Chondrocyte (in vitro differentiated cells): ENCODE measurements around the gene DCHS2. TPM values are rescaled to one million over a fixed set of nuclear protein-coding genes. Genes with fewer than 3 reads are reported as not detected.
A peak's percentile ranks its signal among the peaks of the same experiment; 100 is the strongest.

Experiments
- DNase-seq: peaks from one replicate; pipeline ENCODE4 v3.0.0; 2021; ENCODE audit warnings: mixed read lengths, low spot score
- H3K27ac Mint-ChIP-seq: one replicate; pipeline ENCODE4 v1.8.0; 2021; ENCODE audit warnings: mild to moderate bottlenecking, moderate library complexity, mixed read lengths; ENCODE audit not compliant: unreplicated experiment
- H3K27me3 Mint-ChIP-seq: 2 replicates; pipeline ENCODE4 v1.8.0; 2021; ENCODE audit warnings: low read depth, mixed read lengths
- H3K36me3 Mint-ChIP-seq: 2 replicates; pipeline ENCODE4 v1.8.0; 2021; ENCODE audit warnings: low read depth, mixed read lengths
- H3K4me1 Mint-ChIP-seq: 2 replicates; pipeline ENCODE4 v1.8.0; 2021; ENCODE audit warnings: low read depth, mild to moderate bottlenecking, mixed read lengths
- H3K4me3 Mint-ChIP-seq: one replicate; pipeline ENCODE4 v1.8.0; 2021; ENCODE audit warnings: mild to moderate bottlenecking, moderate library complexity, mixed read lengths; ENCODE audit not compliant: unreplicated experiment
- H3K9me3 Mint-ChIP-seq: 2 replicates; pipeline ENCODE4 v1.8.0; 2021; ENCODE audit warnings: low read depth, mixed read lengths
- total RNA-seq: library from RNA; stranded (reverse); gene quantifications from 3 replicates; pipeline ENCODE4 v1.2.1, GENCODE V29; 2021
- TF ChIP-seq, protein P1 (sequence below): fragments of 200-600 bp; sonication (generic); IDR thresholded peaks from 2 replicates; pipeline ENCODE4 v1.5.0; 2021; ENCODE audit warnings: antibody characterized with exemption, mild to moderate bottlenecking, moderate library complexity

DCHS2 gene
- total RNA-seq, 1 donor from 2014 or later: not detected

DNA sequence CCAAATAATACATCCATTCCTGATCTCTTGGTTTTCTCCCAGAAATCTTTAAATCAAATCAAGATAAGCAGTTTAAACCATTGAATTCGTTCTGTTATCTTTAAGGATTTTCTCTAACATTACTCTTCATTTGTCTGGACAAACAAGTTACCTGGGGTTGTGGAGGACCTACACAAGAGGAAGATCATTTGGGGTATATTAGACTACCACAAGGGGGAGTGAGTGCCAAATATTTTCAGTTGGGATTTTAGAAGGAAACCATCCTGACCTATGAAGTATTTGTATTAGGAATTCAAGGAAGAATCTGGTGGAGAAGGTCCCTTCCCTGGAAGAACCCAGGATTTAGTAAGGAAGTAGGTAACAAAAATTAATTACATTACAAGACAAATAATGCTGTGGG lies 12.0 kb upstream of the DCHS2 start:
- Mint-ChIP-seq H3K27ac (no peak overlapping the region), H3K9me3 (no peaks in the 10 kb centered on the region), H3K4me1 (no peaks in the 10 kb centered on the region), H3K27me3 (peaks cover 74% of the 10 kb centered on the region), H3K36me3 (peaks cover 2% of the 10 kb centered on the region), H3K4me3 (no peak overlapping the region)
- TF ChIP-seq, protein P1, sequence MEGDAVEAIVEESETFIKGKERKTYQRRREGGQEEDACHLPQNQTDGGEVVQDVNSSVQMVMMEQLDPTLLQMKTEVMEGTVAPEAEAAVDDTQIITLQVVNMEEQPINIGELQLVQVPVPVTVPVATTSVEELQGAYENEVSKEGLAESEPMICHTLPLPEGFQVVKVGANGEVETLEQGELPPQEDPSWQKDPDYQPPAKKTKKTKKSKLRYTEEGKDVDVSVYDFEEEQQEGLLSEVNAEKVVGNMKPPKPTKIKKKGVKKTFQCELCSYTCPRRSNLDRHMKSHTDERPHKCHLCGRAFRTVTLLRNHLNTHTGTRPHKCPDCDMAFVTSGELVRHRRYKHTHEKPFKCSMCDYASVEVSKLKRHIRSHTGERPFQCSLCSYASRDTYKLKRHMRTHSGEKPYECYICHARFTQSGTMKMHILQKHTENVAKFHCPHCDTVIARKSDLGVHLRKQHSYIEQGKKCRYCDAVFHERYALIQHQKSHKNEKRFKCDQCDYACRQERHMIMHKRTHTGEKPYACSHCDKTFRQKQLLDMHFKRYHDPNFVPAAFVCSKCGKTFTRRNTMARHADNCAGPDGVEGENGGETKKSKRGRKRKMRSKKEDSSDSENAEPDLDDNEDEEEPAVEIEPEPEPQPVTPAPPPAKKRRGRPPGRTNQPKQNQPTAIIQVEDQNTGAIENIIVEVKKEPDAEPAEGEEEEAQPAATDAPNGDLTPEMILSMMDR: peak; percentile 71
- no peak for DNase-seq

DNA sequence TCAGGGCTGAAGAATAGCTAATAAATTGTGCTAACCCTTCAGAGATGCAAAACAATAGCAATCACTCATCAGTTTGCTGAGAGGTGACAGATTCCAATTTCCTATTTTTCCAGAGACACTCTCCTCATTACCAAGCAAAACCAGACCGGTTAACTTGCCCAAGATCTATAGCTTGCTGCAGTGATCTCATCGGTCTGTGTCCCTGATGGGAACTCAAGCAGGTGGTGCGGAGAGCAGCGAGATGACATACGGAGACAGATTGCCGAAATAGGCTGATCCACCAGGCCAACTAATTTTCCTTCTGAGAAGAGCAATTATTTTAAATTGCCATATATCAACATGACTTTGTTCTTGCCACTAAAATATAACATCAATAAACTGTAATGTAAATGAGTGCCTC lies 10.5 kb upstream of the DCHS2 start:
- Mint-ChIP-seq H3K27me3 (peaks cover 69% of the 10 kb centered on the region), H3K36me3 (peaks cover 2% of the 10 kb centered on the region), H3K9me3 (no peaks in the 10 kb centered on the region), H3K4me1 (no peaks in the 10 kb centered on the region), H3K27ac (no peak overlapping the region), H3K4me3 (no peak overlapping the region)
- TF ChIP-seq, protein P1: no peak
- no peak for DNase-seq

DNA sequence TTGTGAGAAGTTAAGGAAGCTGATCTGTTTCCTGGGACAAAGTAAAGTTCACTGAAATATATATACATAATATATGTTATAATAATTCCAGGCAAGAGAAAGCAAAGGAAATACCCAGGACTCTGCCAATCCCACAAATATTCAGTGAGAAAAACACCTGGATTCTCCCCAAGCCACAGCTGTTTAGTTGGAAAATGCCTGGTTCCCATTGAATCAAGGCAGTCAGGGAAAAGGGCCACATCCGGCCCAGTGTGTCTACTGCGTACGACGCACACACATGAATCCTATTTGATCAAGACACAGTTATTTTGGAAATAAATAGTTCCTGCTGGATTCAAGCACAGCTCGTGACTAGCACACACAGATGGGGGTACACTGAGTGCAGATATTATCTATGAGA lies 6.3 kb upstream of the DCHS2 start:
- Mint-ChIP-seq H3K4me3 (no peak overlapping the region), H3K27me3 (peaks cover 63% of the 10 kb centered on the region), H3K36me3 (peaks cover 2% of the 10 kb centered on the region), H3K9me3 (no peaks in the 10 kb centered on the region), H3K27ac (no peak overlapping the region), H3K4me1 (no peaks in the 10 kb centered on the region)
- no peak for DNase-seq
- TF ChIP-seq, protein P1: no peak

DNA sequence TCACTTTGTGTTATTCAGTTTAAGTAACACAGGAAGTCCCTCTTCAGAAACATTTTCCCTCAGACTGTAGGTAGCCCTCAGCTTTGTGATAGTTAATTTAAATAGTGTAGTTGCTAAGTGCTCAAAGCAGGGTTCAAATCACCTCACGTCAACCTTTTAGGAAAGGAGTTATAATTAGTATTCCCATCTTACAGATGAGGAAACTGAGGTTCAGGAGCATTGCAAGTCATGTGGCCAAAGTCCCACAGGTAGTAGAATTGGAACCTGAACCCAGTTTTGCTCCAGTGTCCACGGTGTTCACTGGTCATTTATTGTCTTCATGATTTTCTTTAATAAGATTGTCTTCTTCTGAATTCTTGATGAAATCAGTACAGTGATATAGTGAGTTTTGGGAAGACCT lies 4.3 kb upstream of the DCHS2 start:
- peaks cover 2% of the 10 kb centered on the region for H3K36me3 Mint-ChIP-seq
- TF ChIP-seq, protein P1: no peak
- no peak overlapping the region for H3K4me3 Mint-ChIP-seq
- H3K27me3 Mint-ChIP-seq: peaks cover 65% of the 10 kb centered on the region
- H3K4me1 Mint-ChIP-seq: peaks cover 14% of the 10 kb centered on the region
- H3K27ac Mint-ChIP-seq: no peak overlapping the region
- no peaks in the 10 kb centered on the region for H3K9me3 Mint-ChIP-seq
- no peak for DNase-seq

DNA sequence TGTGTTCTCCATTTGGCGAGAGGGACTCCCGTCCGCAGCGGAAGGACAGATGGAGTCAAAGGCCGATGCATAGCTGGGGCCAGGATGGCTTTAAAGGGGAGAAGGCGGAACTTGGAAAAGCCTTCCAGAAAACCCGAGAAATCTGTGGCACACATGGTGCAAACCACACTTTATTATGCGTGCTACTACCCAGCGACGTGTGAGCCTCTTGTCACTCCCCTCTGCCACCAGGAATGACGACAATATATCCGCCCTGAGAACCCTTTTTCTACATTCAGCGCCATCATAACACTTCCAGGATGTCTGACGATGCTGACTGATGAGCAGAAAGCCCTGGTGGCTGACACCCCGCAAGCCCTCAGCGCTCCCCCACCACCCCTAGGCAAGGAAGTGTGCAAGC lies 689 bp upstream of the DCHS2 start:
- H3K27ac Mint-ChIP-seq: no peak overlapping the region
- peaks cover 18% of the 10 kb centered on the region for H3K4me1 Mint-ChIP-seq
- H3K27me3 Mint-ChIP-seq: peaks cover 68% of the 10 kb centered on the region
- H3K9me3 Mint-ChIP-seq: no peaks in the 10 kb centered on the region
- peaks cover 2% of the 10 kb centered on the region for H3K36me3 Mint-ChIP-seq
- TF ChIP-seq, protein P1: no peak
- H3K4me3 Mint-ChIP-seq: peak overlapping the region; percentile 11
- DNase-seq: no peak
